HG03457 (cell line): ENCODE data around the gene IGSF23.

Source experiments
- ATAC-seq: cut with Tn5 transposase; IDR thresholded peaks from one replicate; pipeline ENCODE4 v1.9.1; 2021; ENCODE audit warnings: moderate number of reproducible peaks; ENCODE audit not compliant: unreplicated experiment

Gene IGSF23

DNA sequence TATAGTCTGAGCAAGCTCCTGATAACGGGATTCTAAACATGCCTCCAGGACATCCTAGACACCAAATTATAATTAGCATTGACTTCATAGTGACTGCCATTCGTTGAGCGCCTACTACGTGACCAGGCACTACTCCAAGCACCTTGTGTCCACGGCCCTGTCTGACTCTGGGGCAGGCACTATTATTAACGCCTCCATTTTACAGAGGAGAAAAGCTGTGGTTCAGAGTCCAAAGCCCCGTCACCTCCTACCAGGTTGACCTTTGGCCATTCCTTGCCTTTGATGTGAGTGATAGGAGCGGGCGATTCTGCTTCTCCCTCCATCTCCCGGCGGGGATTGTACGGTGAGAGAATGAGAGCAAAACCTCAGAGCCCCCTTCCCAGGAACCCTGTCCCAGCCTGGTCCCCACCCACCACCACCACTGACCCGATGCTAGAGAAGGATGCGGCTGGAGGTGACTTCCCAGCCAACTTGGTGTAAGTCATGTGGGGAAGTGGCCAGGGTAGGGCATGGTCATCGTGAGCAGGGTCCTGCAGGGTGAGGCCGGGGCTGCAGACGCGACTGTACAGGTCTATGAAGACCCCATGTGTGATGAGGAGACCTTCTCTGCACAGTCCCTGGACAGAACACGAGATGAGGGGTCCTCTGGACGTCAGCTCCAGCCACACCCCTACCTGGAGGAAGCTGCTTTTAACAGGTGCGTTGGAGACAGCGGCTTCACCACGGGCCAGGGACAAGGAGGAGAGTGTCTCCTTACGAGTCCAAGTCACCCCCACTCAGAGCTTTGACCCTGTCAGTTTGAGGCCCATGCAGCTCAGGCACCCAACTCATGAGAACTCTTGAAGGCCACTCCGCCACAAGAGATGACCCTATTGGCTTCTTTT lies at the start of gene IGSF23:
Gene IGSF23 (plus strand): TSS at position 269 of the 884 bp plus-strand sequence. CDS start 83 bp downstream, at position 352.
- no peak for ATAC-seq

GRCh38 chr19:44566984-44567383 lies 46.4 kb upstream of the IGSF23 start:
- ATAC-seq: no peak

GRCh38 chr19:44567745-44568144 lies 45.6 kb upstream of the IGSF23 start:
- no peak for ATAC-seq

- ATAC-seq: no peak
These were observed 42.8 kb upstream of the IGSF23 start for GRCh38 chr19:44570603-44570983.

- ATAC-seq: no peak
These were observed 42.2 kb upstream of the IGSF23 start for GRCh38 chr19:44570984-44571684.

- no peak for ATAC-seq
These were observed 41.4 kb upstream of the IGSF23 start for GRCh38 chr19:44571830-44572580.

DNA sequence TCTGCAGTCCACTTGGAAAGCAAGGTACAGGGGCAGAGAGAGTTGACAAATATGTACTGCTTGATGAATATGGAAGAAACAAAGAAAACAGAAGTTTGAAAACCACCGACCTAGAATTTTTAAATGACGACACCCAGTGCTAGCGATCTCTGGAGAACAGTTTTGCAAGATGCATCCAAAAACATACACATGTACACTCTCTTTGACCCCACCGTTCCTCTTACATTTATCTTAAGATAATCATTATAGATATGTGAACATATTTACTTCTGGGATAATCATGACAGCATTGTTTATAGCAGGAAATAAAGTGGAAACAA lies 40.8 kb upstream of the IGSF23 start:
- no peak for ATAC-seq

GRCh38 chr19:44573183-44573582 lies 40.2 kb upstream of the IGSF23 start:
- ATAC-seq: no peak

DNA sequence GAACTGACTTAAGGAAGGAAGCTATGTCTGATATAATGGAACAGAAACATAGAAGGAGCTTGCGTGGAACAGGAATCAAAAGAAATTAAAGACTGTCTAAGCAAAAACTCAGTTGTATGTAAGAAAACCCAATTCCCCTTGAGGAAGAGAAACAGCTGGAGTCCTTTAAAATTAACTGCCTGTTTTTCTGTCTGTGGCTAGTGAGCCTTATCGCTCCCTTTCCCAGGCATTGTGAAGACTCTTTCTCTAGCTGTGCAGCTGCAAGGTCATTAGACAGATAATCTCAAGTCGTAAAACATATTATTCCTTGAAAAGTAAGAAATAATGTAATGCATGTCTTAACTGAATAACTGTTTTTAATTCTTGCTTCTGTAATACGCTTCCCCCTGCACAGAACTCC lies 39.7 kb upstream of the IGSF23 start:
- ATAC-seq: no peak

DNA sequence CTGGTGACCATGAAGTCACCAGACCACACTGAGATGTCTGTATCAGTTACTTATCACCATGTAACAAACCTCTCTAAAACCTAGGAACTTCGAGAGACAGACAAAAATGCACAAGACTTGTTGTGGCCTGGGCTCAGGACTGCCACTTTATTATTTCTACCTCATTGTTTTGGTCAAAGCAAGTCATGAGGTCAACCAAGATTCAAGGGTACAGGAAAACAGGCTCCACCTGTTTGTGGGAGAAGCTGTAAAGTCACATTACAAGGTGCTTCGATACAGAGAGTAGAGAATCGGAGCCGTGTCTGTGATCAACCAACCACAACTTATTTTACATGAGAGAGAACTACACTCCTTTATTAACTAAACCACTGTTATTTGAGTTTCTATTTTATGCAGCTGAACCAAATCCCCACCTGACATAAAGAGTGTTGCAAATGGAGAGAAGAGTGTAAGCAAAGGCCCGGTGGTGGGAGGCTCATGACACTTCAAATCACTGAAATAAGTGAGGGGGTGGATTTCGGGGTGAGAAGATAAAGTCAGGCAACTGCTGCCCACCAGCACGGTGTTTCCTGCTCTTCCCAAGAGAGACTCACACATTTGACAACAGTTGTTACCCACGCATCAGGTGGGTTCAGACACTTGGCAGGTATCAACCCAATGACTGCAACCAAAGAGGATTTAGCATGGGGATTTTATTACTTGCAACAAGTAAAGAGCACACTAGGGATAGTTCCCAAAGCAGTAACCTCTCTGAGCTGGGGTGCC lies 39.0 kb upstream of the IGSF23 start:
- no peak for ATAC-seq

DNA sequence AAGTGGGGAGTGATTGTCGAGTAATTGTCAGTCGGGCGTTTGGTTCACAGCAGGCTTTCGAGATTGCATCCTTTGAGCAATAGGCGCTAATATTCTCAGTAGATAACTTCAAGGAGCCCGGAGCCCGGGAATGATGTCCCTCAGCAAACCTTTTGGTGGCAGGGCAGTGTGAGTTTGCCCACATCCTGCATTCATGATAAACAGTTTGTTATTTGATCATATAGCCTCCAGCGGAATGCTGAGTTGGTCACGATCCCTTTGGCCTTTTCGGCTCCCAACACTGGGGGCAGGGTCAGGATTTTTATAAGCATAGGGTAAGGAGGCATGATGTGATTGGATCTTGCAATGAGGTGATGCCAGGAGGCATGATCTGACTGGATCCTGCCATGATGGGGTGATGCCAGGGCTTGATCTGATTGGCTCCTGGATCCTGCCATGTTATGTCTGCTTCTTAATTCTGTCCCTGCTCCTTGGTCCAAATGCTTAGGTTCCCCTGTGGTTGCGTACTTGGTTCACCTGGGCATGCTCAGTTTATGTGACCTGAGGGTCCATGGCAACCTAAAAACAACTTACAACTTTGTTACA lies 38.2 kb upstream of the IGSF23 start:
- ATAC-seq: no peak

GRCh38 chr19:44576843-44577565 lies 36.4 kb upstream of the IGSF23 start:
- ATAC-seq: no peak

DNA sequence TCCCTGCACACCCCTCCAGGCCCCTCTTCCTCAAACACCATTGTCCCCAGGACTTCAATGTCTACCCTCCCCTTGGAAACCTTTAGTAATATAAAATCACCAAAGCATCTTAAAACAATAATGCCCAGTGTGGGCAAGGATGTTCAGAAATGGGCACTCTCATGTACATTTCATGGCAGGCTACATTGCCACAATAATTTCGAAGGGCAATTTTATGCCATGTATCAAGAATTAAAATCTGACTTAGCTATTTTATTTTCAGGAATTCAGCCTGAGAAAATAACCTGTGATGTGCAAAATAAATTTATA lies 35.8 kb upstream of the IGSF23 start:
- no peak for ATAC-seq

- no peak for ATAC-seq
These were observed 33.5 kb upstream of the IGSF23 start for GRCh38 chr19:44579663-44580365.

GRCh38 chr19:44580366-44580895 lies 32.9 kb upstream of the IGSF23 start:
- no peak for ATAC-seq

DNA sequence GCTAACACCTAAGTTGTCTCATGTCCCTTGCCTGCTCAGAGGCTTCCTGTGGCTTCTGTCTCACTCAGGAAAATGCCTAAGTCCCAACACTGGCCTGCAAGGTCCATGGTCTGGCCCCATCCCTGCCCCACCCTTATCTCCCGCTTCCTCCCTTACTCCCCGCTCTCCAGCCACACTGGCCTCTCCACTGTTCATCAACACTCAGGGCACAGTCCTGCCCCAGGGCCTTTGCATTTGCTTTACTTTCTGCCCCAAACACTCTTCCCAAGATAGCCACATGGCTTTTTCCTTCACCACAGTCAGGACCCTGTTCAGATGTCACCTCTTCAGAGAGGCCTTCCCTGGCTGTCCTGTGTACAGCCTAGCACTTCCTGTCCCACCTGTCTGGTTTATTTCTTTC lies 32.1 kb upstream of the IGSF23 start:
- no peak for ATAC-seq

- no peak for ATAC-seq
These were observed 30.6 kb upstream of the IGSF23 start for GRCh38 chr19:44582581-44583265.

- ATAC-seq: no peak
These were observed 27.8 kb upstream of the IGSF23 start for GRCh38 chr19:44585371-44586133.
